HCT116 (cell line): ENCODE results near the gene RCN2. TPM values are rescaled to one million over a fixed set of nuclear protein-coding genes. Genes with fewer than 3 reads are reported as not detected.

Experiments
- ATAC-seq: fragments of 200-7000 bp; cut with Tn5 transposase; 2 replicates; pipeline ENCODE4 v1.9.1; 2020; ENCODE audit warnings: mild to moderate bottlenecking, moderate library complexity
- BruUV-seq: library from RNA; stranded (reverse); fragments of 400-500 nt; replicated peaks from 2 replicates; lab custom pipeline; 2021; lab: Mats Ljungman, UMichigan
- CTCF ChIA-PET: fragments of 300-600 bp; sonication (Branson Sonifier 250); formaldehyde crosslinking; loops from one replicate; lab custom pipeline; 2021; ENCODE audit warnings: antibody characterized with exemption; lab: Charles Lee
- POLR2A ChIA-PET: fragments of 300-600, 350-600 bp; sonication (Branson Sonifier 250); formaldehyde crosslinking; loops from one replicate; lab custom pipeline; 2021; ENCODE audit warnings: antibody characterized with exemption; lab: Charles Lee
- RAD21 ChIA-PET, 2 experiments: fragments of 300-600 bp; sonication (Branson Sonifier 250); formaldehyde crosslinking; loops; one replicate each; lab custom pipeline; 2023; ENCODE audit warnings: low total read pairs in 2 of 2; ENCODE audit not compliant: uncharacterized antibody in 2 of 2, unreplicated experiment in 2 of 2, low non-redundant PET in 1 of 2; lab: Charles Lee
- DNase-seq: peaks from one replicate; pipeline ENCODE4 v3.0.0-alpha.2; 2010; ENCODE audit warnings: low read depth, low spot score
- H2AFZ ChIP-seq: fragments of 200-600 bp; shearing (Covaris generic), sonication (generic); 2 replicates; pipeline ENCODE4 v1.6.1; 2017; ENCODE audit warnings: low read depth, mixed run types, mixed read lengths, antibody characterized with exemption, low read length; ENCODE audit not compliant: poor library complexity, severe bottlenecking
- H3K27ac ChIP-seq: 2 replicates; pipeline ENCODE4 v1.5.1; 2012; ENCODE audit warnings: low read depth, low read length
- H3K27me3 ChIP-seq: fragments of 200-600 bp; sonication (generic); 2 replicates; pipeline ENCODE4 v1.6.1; 2016; ENCODE audit warnings: mixed run types, low read length, mixed read lengths; ENCODE audit not compliant: insufficient read depth
- H3K36me3 ChIP-seq, 2 experiments: fragments of 200-500 bp in 1 of 2; fragments of 200-600 bp in 1 of 2; sonication (Bioruptor generic) in 1 of 2; sonication (generic) in 1 of 2; 2 replicates each; pipeline versions ENCODE4 v1.5.1 to v1.6.1; 2014 to 2016; ENCODE audit warnings: low read length in 2 of 2, inconsistent platforms in 1 of 2, mixed read lengths in 1 of 2, mixed run types in 1 of 2; ENCODE audit not compliant: insufficient read depth in 2 of 2, control insufficient read depth in 1 of 2
- H3K4me1 ChIP-seq, 2 experiments: fragments of 200-600 bp in 1 of 2; sonication (generic) in 1 of 2; 2 replicates each; pipeline versions ENCODE4 v1.5.1 to v1.6.1; 2012 to 2017; ENCODE audit warnings: low read length in 2 of 2, inconsistent platforms in 1 of 2, mild to moderate bottlenecking in 1 of 2, mixed read lengths in 1 of 2, mixed run types in 1 of 2, moderate library complexity in 1 of 2; ENCODE audit not compliant: insufficient read depth in 2 of 2, control insufficient read depth in 1 of 2
- H3K4me2 ChIP-seq: fragments of 200-600 bp; sonication (generic); 2 replicates; pipeline ENCODE4 v1.6.1; 2017; ENCODE audit warnings: mixed run types, low read length, mixed read lengths
- H3K4me3 ChIP-seq, 2 experiments: fragments of 200-600 bp in 1 of 2; sonication (generic) in 1 of 2; replicated peaks in 1 of 2; 2 replicates each; pipeline ENCODE4 v1.5.1; 2011 to 2016; ENCODE audit warnings: low read length in 2 of 2, control low read depth in 1 of 2, low read depth in 1 of 2, mild to moderate bottlenecking in 1 of 2, mixed read lengths in 1 of 2, mixed run types in 1 of 2
- H3K79me2 ChIP-seq: fragments of 200-600 bp; sonication (generic); 2 replicates; pipeline ENCODE4 v1.6.1; 2017; ENCODE audit warnings: mild to moderate bottlenecking, mixed run types, low read length, moderate library complexity, mixed read lengths; ENCODE audit not compliant: insufficient read depth
- H3K9ac ChIP-seq: fragments of 200-600 bp; sonication (generic); 2 replicates; pipeline ENCODE4 v1.6.1; 2016; ENCODE audit warnings: low read length, mixed read lengths
- H3K9me2 ChIP-seq: fragments of 200-600 bp; sonication (generic), shearing (Covaris generic); 2 replicates; pipeline ENCODE4 v1.6.1; 2017; ENCODE audit warnings: mixed run types, mild to moderate bottlenecking, moderate library complexity; ENCODE audit not compliant: insufficient read depth
- H3K9me3 ChIP-seq, 2 experiments: fragments of 200-500 bp in 1 of 2; fragments of 200-600 bp in 1 of 2; sonication (Bioruptor generic) in 1 of 2; sonication (generic) in 1 of 2; 2 replicates each; pipeline ENCODE4 v1.6.1; 2014 to 2017; ENCODE audit warnings: low read length in 2 of 2, mixed read lengths in 2 of 2, inconsistent platforms in 1 of 2, low read depth in 1 of 2, mild to moderate bottlenecking in 1 of 2, mixed run types in 1 of 2, moderate library complexity in 1 of 2; ENCODE audit not compliant: control insufficient read depth in 1 of 2, insufficient read depth in 1 of 2
- H4K20me1 ChIP-seq: fragments of 200-600 bp; sonication (generic), shearing (Covaris generic); 2 replicates; pipeline ENCODE4 v1.6.1; 2017; ENCODE audit warnings: mixed run types, mild to moderate bottlenecking, moderate library complexity; ENCODE audit not compliant: insufficient read depth
- CBX3 ChIP-seq: IDR thresholded peaks from 2 replicates; pipeline ENCODE4 v1.6.1; 2012; ENCODE audit warnings: low read depth
- CTCF ChIP-seq, 3 experiments: fragments of 200-600 bp in 1 of 3; sonication (generic) in 1 of 3; IDR thresholded peaks in 2 of 3; conservative IDR thresholded peaks in 1 of 3; 2 replicates each; pipeline ENCODE4 v1.5.1; 2012 to 2017; ENCODE audit warnings: low read depth in 2 of 3, low read length in 2 of 3, antibody characterized with exemption in 1 of 3, borderline replicate concordance in 1 of 3, control low read depth in 1 of 3, mild to moderate bottlenecking in 1 of 3, mixed read lengths in 1 of 3, mixed run types in 1 of 3, moderate library complexity in 1 of 3; ENCODE audit not compliant: insufficient read depth in 1 of 3
- FOSL1 ChIP-seq: IDR thresholded peaks from 2 replicates; pipeline ENCODE4 v1.6.1; 2012; ENCODE audit warnings: low read depth
- REST ChIP-seq: IDR thresholded peaks from 2 replicates; pipeline ENCODE4 v1.6.1; 2012; ENCODE audit warnings: low read depth
- SP1 ChIP-seq: IDR thresholded peaks from 2 replicates; pipeline ENCODE4 v1.6.1; 2012; ENCODE audit warnings: low read depth
- SRF ChIP-seq: IDR thresholded peaks from 2 replicates; pipeline ENCODE4 v1.6.1; 2012; ENCODE audit warnings: low read depth
- TCF7L2 ChIP-seq: IDR thresholded peaks from 2 replicates; pipeline ENCODE4 v1.7.0; 2011; ENCODE audit warnings: borderline replicate concordance, inconsistent platforms; ENCODE audit not compliant: insufficient read depth, insufficient read length; ENCODE audit errors: extremely low read depth
- ZFX ChIP-seq: fragments of 450-650 bp; IDR thresholded peaks from 2 replicates; pipeline ENCODE4 v1.6.1; 2017
- intact Hi-C: fragments of 100-400 bp; cut with micrococcal nuclease; formaldehyde crosslinking; loops from 2 replicates; pipeline ENCODE4 v1.10.0; 2022
- total RNA-seq: library from RNA; stranded (reverse); gene quantifications from one replicate; pipeline ENCODE4 v1.2.1, GENCODE V29; 2021; ENCODE audit not compliant: unreplicated experiment

Gene RCN2
- total RNA-seq, 1 experiment from 2014 or later: 71.5 TPM

DNA sequence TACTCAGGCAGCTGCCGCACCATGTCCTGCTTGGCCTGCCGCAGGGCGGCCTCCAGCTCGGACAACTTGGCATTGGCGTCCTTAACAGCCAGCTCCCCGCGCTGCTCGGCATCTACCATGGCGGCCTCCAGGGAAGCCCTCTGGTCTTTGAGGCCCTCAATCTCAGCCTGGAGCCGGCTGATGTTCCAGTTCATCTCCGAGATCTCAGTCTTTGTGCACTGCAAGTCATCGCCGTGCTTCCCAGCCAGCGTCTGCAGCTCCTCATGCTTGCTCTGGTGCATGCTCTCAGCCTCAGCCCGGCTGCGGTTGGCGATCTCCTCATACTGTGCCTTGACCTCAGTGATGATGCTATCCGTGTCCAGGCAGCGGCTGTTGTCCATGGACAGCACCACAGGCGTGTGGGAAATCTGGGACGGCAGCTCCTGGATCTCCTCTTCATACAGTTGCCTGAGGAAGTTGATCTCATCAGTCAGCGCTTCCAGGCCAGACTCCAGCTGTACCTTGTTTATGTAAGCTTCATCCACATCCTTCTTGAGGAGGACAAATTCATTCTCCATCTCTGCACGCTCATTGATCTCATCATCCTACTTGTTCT is 47.9 kb downstream of the RCN2 start:
- no peaks in the 10 kb centered on the region for H3K4me1 ChIP-seq
- BruUV-seq: no TSS peak
- H3K9me3 ChIP-seq: no peaks in the 10 kb centered on the region
- 0 out of 2 replicates have a peak, but pooled peaks cover 2% of the 10 kb centered on the region for H3K27me3 ChIP-seq
- no peak overlapping the region for H3K4me3 ChIP-seq
- CTCF ChIA-PET: no interaction called here
- TF ChIP-seq ZFX (no peak), REST (no peak), CBX3 (no peak), SP1 (no peak), TCF7L2 (no peak), FOSL1 (no peak), SRF (no peak), CTCF (IDR thresholded peaks at IDR 0.05 in 2 of 3, conservative IDR thresholded peaks at IDR 0.05 in 1 of 3; ENCODE audit: borderline replicate concordance in 1 of 3, insufficient read depth in 1 of 3, low read depth in 2 of 3, low read length in 2 of 3) (no peak)
- TF ChIP-seq, all 23 proteins: peak for 0
- no peaks in the 10 kb centered on the region for H3K9me2 ChIP-seq
- DNase-seq: no peak
- no peaks in the 10 kb centered on the region for H3K79me2 ChIP-seq
- no peak for ATAC-seq
- no peak overlapping the region for H3K9ac ChIP-seq
- no peaks in the 10 kb centered on the region for H3K36me3 ChIP-seq
- RAD21 ChIA-PET: no interaction called here
- H3K27ac ChIP-seq: no peak overlapping the region
- POLR2A ChIA-PET: interaction anchor here (0.6 kb wide), 1 partner anchor 21 kb away, joined by 4 read pairs; no protein-coding TSS in a partner anchor
- H4K20me1 ChIP-seq: no peaks in the 10 kb centered on the region
- intact Hi-C loops: no loop called here
- no peak overlapping the region for H3K4me2 ChIP-seq
- no peak overlapping the region for H2AFZ ChIP-seq
